HCT116 (cell line): ENCODE results near the gene KLHL22. TPM values are rescaled to one million over a fixed set of nuclear protein-coding genes. Genes with fewer than 3 reads are reported as not detected.

Experiments used
- ATAC-seq: fragments of 200-7000 bp; cut with Tn5 transposase; 2 replicates; pipeline ENCODE4 v1.9.1; 2020; ENCODE audit warnings: mild to moderate bottlenecking, moderate library complexity
- BruUV-seq: library from RNA; stranded (reverse); fragments of 400-500 nt; replicated peaks from 2 replicates; lab custom pipeline; 2021; lab: Mats Ljungman, UMichigan
- CTCF ChIA-PET: fragments of 300-600 bp; sonication (Branson Sonifier 250); formaldehyde crosslinking; loops from one replicate; lab custom pipeline; 2021; ENCODE audit warnings: antibody characterized with exemption; lab: Charles Lee
- POLR2A ChIA-PET: fragments of 300-600, 350-600 bp; sonication (Branson Sonifier 250); formaldehyde crosslinking; loops from one replicate; lab custom pipeline; 2021; ENCODE audit warnings: antibody characterized with exemption; lab: Charles Lee
- RAD21 ChIA-PET, 2 experiments: fragments of 300-600 bp; sonication (Branson Sonifier 250); formaldehyde crosslinking; loops; one replicate each; lab custom pipeline; 2023; ENCODE audit warnings: low total read pairs in 2 of 2; ENCODE audit not compliant: uncharacterized antibody in 2 of 2, unreplicated experiment in 2 of 2, low non-redundant PET in 1 of 2; lab: Charles Lee
- DNase-seq: peaks from one replicate; pipeline ENCODE4 v3.0.0-alpha.2; 2010; ENCODE audit warnings: low read depth, low spot score
- H2AFZ ChIP-seq: fragments of 200-600 bp; shearing (Covaris generic), sonication (generic); 2 replicates; pipeline ENCODE4 v1.6.1; 2017; ENCODE audit warnings: low read depth, mixed run types, mixed read lengths, antibody characterized with exemption, low read length; ENCODE audit not compliant: poor library complexity, severe bottlenecking
- H3K27ac ChIP-seq: 2 replicates; pipeline ENCODE4 v1.5.1; 2012; ENCODE audit warnings: low read depth, low read length
- H3K27me3 ChIP-seq: fragments of 200-600 bp; sonication (generic); 2 replicates; pipeline ENCODE4 v1.6.1; 2016; ENCODE audit warnings: mixed run types, low read length, mixed read lengths; ENCODE audit not compliant: insufficient read depth
- H3K36me3 ChIP-seq, 2 experiments: fragments of 200-500 bp in 1 of 2; fragments of 200-600 bp in 1 of 2; sonication (Bioruptor generic) in 1 of 2; sonication (generic) in 1 of 2; 2 replicates each; pipeline versions ENCODE4 v1.5.1 to v1.6.1; 2014 to 2016; ENCODE audit warnings: low read length in 2 of 2, inconsistent platforms in 1 of 2, mixed read lengths in 1 of 2, mixed run types in 1 of 2; ENCODE audit not compliant: insufficient read depth in 2 of 2, control insufficient read depth in 1 of 2
- H3K4me1 ChIP-seq, 2 experiments: fragments of 200-600 bp in 1 of 2; sonication (generic) in 1 of 2; 2 replicates each; pipeline versions ENCODE4 v1.5.1 to v1.6.1; 2012 to 2017; ENCODE audit warnings: low read length in 2 of 2, inconsistent platforms in 1 of 2, mild to moderate bottlenecking in 1 of 2, mixed read lengths in 1 of 2, mixed run types in 1 of 2, moderate library complexity in 1 of 2; ENCODE audit not compliant: insufficient read depth in 2 of 2, control insufficient read depth in 1 of 2
- H3K4me2 ChIP-seq: fragments of 200-600 bp; sonication (generic); 2 replicates; pipeline ENCODE4 v1.6.1; 2017; ENCODE audit warnings: mixed run types, low read length, mixed read lengths
- H3K4me3 ChIP-seq, 2 experiments: fragments of 200-600 bp in 1 of 2; sonication (generic) in 1 of 2; replicated peaks in 1 of 2; 2 replicates each; pipeline ENCODE4 v1.5.1; 2011 to 2016; ENCODE audit warnings: low read length in 2 of 2, control low read depth in 1 of 2, low read depth in 1 of 2, mild to moderate bottlenecking in 1 of 2, mixed read lengths in 1 of 2, mixed run types in 1 of 2
- H3K79me2 ChIP-seq: fragments of 200-600 bp; sonication (generic); 2 replicates; pipeline ENCODE4 v1.6.1; 2017; ENCODE audit warnings: mild to moderate bottlenecking, mixed run types, low read length, moderate library complexity, mixed read lengths; ENCODE audit not compliant: insufficient read depth
- H3K9ac ChIP-seq: fragments of 200-600 bp; sonication (generic); 2 replicates; pipeline ENCODE4 v1.6.1; 2016; ENCODE audit warnings: low read length, mixed read lengths
- H3K9me2 ChIP-seq: fragments of 200-600 bp; sonication (generic), shearing (Covaris generic); 2 replicates; pipeline ENCODE4 v1.6.1; 2017; ENCODE audit warnings: mixed run types, mild to moderate bottlenecking, moderate library complexity; ENCODE audit not compliant: insufficient read depth
- H3K9me3 ChIP-seq, 2 experiments: fragments of 200-500 bp in 1 of 2; fragments of 200-600 bp in 1 of 2; sonication (Bioruptor generic) in 1 of 2; sonication (generic) in 1 of 2; 2 replicates each; pipeline ENCODE4 v1.6.1; 2014 to 2017; ENCODE audit warnings: low read length in 2 of 2, mixed read lengths in 2 of 2, inconsistent platforms in 1 of 2, low read depth in 1 of 2, mild to moderate bottlenecking in 1 of 2, mixed run types in 1 of 2, moderate library complexity in 1 of 2; ENCODE audit not compliant: control insufficient read depth in 1 of 2, insufficient read depth in 1 of 2
- H4K20me1 ChIP-seq: fragments of 200-600 bp; sonication (generic), shearing (Covaris generic); 2 replicates; pipeline ENCODE4 v1.6.1; 2017; ENCODE audit warnings: mixed run types, mild to moderate bottlenecking, moderate library complexity; ENCODE audit not compliant: insufficient read depth
- CBX3 ChIP-seq: IDR thresholded peaks from 2 replicates; pipeline ENCODE4 v1.6.1; 2012; ENCODE audit warnings: low read depth
- EGR1 ChIP-seq: IDR thresholded peaks from 2 replicates; pipeline ENCODE4 v1.6.1; 2012; ENCODE audit warnings: low read depth
- ELF1 ChIP-seq: IDR thresholded peaks from 2 replicates; pipeline ENCODE4 v1.6.1; 2012; ENCODE audit warnings: low read depth, borderline replicate concordance
- EZH2 ChIP-seq: fragments of 200-600 bp; sonication (generic); IDR thresholded peaks from 2 replicates; pipeline ENCODE4 v1.6.1; 2017; ENCODE audit warnings: antibody characterized with exemption, mixed run types
- EZH2phosphoT487 ChIP-seq: fragments of 200-600 bp; IDR thresholded peaks from 2 replicates; pipeline ENCODE4 v1.6.1; 2018; ENCODE audit warnings: antibody characterized with exemption, borderline replicate concordance
- FOSL1 ChIP-seq: IDR thresholded peaks from 2 replicates; pipeline ENCODE4 v1.6.1; 2012; ENCODE audit warnings: low read depth
- MAX ChIP-seq: IDR thresholded peaks from 2 replicates; pipeline ENCODE4 v1.6.1; 2012
- POLR2A ChIP-seq: IDR thresholded peaks from 2 replicates; pipeline ENCODE4 v1.7.0; 2011; ENCODE audit warnings: borderline replicate concordance; ENCODE audit not compliant: insufficient read depth, insufficient read length; ENCODE audit errors: extremely low read depth
- RAD21 ChIP-seq: IDR thresholded peaks from 2 replicates; pipeline ENCODE4 v1.6.1; 2012; ENCODE audit warnings: low read depth, mild to moderate bottlenecking
- REST ChIP-seq: IDR thresholded peaks from 2 replicates; pipeline ENCODE4 v1.6.1; 2012; ENCODE audit warnings: low read depth
- SP1 ChIP-seq: IDR thresholded peaks from 2 replicates; pipeline ENCODE4 v1.6.1; 2012; ENCODE audit warnings: low read depth
- TCF7L2 ChIP-seq: IDR thresholded peaks from 2 replicates; pipeline ENCODE4 v1.7.0; 2011; ENCODE audit warnings: borderline replicate concordance, inconsistent platforms; ENCODE audit not compliant: insufficient read depth, insufficient read length; ENCODE audit errors: extremely low read depth
- ZBTB33 ChIP-seq: IDR thresholded peaks from 2 replicates; pipeline ENCODE4 v1.6.1; 2011; ENCODE audit warnings: mild to moderate bottlenecking, low read length, moderate library complexity; ENCODE audit not compliant: insufficient replicate concordance; ENCODE audit errors: extremely low read depth
- ZFX ChIP-seq: fragments of 450-650 bp; IDR thresholded peaks from 2 replicates; pipeline ENCODE4 v1.6.1; 2017
- intact Hi-C: fragments of 100-400 bp; cut with micrococcal nuclease; formaldehyde crosslinking; loops from 2 replicates; pipeline ENCODE4 v1.10.0; 2022
- total RNA-seq: library from RNA; stranded (reverse); gene quantifications from one replicate; pipeline ENCODE4 v1.2.1, GENCODE V29; 2021; ENCODE audit not compliant: unreplicated experiment

KLHL22 gene
- total RNA-seq, 1 experiment from 2014 or later = 16.4 TPM

- H3K36me3 ChIP-seq = peaks cover 12 to 22% of the 10 kb centered on the region in 2 experiments
- peaks cover 0 to 17% of the 10 kb centered on the region in 2 experiments; a peak in 1 of 4 replicates for H3K4me1 ChIP-seq
- H2AFZ ChIP-seq = no peak overlapping the region
- H3K4me2 ChIP-seq = no peak overlapping the region
- H4K20me1 ChIP-seq = 0 out of 2 replicates have a peak, but pooled peaks cover 2% of the 10 kb centered on the region
- BruUV-seq = TSS peak; percentile 19
- DNase-seq (no peak), ATAC-seq (no peak)
- intact Hi-C loops = no loop called here
- no peaks in the 10 kb centered on the region for H3K9me2 ChIP-seq
- H3K79me2 ChIP-seq = peaks cover 68% of the 10 kb centered on the region
- ChIA-PET RAD21 (no interaction called here), CTCF (no interaction called here), POLR2A (no interaction called here)
- no peak overlapping the region for H3K9ac ChIP-seq
- H3K4me3 ChIP-seq = no peak overlapping the region
- H3K9me3 ChIP-seq = no peaks in the 10 kb centered on the region
- no peak overlapping the region for H3K27ac ChIP-seq
- no peaks in the 10 kb centered on the region for H3K27me3 ChIP-seq
- TF ChIP-seq RAD21 (no peak), FOSL1 (no peak)
Measured at GRCh38 chr22:20537983-20538382, 42.4 kb upstream of the KLHL22 start.

GRCh38 chr22:20537325-20537756 is 41.7 kb upstream of the KLHL22 start:
- Histone ChIP-seq H3K27me3 (no peaks in the 10 kb centered on the region), H3K4me2 (no peak overlapping the region), H3K9me2 (no peaks in the 10 kb centered on the region), H3K4me3 (no peak overlapping the region), H3K36me3 (peaks cover 12 to 22% of the 10 kb centered on the region in 2 experiments), H3K4me1 (peaks cover 3 to 24% of the 10 kb centered on the region in 2 experiments), H3K9ac (no peak overlapping the region), H2AFZ (no peak overlapping the region), H3K27ac (no peak overlapping the region), H4K20me1 (0 out of 2 replicates have a peak, but pooled peaks cover 2% of the 10 kb centered on the region), H3K9me3 (no peaks in the 10 kb centered on the region), H3K79me2 (peaks cover 72% of the 10 kb centered on the region)
- no TSS peak for BruUV-seq
- intact Hi-C loops = no loop called here
- DNase-seq (no peak), ATAC-seq (no peak)
- RAD21 ChIA-PET = no interaction called here
- CTCF ChIA-PET = no interaction called here
- POLR2A ChIA-PET = no interaction called here
- TF ChIP-seq CBX3 (no peak), MAX (no peak), EZH2 (no peak), TCF7L2 (no peak), EGR1 (no peak), REST (no peak), RAD21 (no peak), ZFX (no peak), ZBTB33 (no peak), ELF1 (no peak), EZH2phosphoT487 (no peak), POLR2A (no peak), SP1 (no peak)
